NCI-H526 (cell line): ENCODE results near the gene SNAPC3.
A peak's percentile ranks its signal among the peaks of the same experiment; 100 is the strongest.

ENCODE experiments used
- DNase-seq, 2 experiments: peaks; one replicate each; lab custom pipeline; 2025; lab: John Stamatoyannopoulos, UW

SNAPC3 gene

GRCh38 chr9:15492485-15493150 is 69.9 kb downstream of the SNAPC3 start:
- DNase-seq = no peak

GRCh38 chr9:15498246-15498995 is 75.7 kb downstream of the SNAPC3 start:
- no peak for DNase-seq

GRCh38 chr9:15499139-15499538 is 76.5 kb downstream of the SNAPC3 start:
- no peak for DNase-seq

GRCh38 chr9:15501179-15501578 is 78.5 kb downstream of the SNAPC3 start:
- no peak for DNase-seq

- no peak for DNase-seq
Observed at GRCh38 chr9:15501803-15502202, 79.1 kb downstream of the SNAPC3 start.

GRCh38 chr9:15505921-15506320 is 83.2 kb downstream of the SNAPC3 start:
- DNase-seq = no peak

GRCh38 chr9:15509931-15510788 is 87.5 kb downstream of the SNAPC3 start:
- peak; percentile 53 to 86 for DNase-seq

- peak; percentile 95 to 98 for DNase-seq
Observed at GRCh38 chr9:15510789-15511575, 88.3 kb downstream of the SNAPC3 start, which contains the start of gene PSIP1. PSIP1 (minus strand) TSS chr9:15510970; CDS start chr9:15510188, 782 bp downstream.
